Measurements from ENCODE around the gene LCE3E.

GRCh38 chr1:152613511-152613910 lies 46.9 kb upstream of the LCE3E start, which contains the start of gene LCE3B:
- no peak for TF ChIP-seq CTCF (tag by site-specific recombination; IDR thresholded peaks at IDR 0.05)
- TF ChIP-seq, protein P1, sequence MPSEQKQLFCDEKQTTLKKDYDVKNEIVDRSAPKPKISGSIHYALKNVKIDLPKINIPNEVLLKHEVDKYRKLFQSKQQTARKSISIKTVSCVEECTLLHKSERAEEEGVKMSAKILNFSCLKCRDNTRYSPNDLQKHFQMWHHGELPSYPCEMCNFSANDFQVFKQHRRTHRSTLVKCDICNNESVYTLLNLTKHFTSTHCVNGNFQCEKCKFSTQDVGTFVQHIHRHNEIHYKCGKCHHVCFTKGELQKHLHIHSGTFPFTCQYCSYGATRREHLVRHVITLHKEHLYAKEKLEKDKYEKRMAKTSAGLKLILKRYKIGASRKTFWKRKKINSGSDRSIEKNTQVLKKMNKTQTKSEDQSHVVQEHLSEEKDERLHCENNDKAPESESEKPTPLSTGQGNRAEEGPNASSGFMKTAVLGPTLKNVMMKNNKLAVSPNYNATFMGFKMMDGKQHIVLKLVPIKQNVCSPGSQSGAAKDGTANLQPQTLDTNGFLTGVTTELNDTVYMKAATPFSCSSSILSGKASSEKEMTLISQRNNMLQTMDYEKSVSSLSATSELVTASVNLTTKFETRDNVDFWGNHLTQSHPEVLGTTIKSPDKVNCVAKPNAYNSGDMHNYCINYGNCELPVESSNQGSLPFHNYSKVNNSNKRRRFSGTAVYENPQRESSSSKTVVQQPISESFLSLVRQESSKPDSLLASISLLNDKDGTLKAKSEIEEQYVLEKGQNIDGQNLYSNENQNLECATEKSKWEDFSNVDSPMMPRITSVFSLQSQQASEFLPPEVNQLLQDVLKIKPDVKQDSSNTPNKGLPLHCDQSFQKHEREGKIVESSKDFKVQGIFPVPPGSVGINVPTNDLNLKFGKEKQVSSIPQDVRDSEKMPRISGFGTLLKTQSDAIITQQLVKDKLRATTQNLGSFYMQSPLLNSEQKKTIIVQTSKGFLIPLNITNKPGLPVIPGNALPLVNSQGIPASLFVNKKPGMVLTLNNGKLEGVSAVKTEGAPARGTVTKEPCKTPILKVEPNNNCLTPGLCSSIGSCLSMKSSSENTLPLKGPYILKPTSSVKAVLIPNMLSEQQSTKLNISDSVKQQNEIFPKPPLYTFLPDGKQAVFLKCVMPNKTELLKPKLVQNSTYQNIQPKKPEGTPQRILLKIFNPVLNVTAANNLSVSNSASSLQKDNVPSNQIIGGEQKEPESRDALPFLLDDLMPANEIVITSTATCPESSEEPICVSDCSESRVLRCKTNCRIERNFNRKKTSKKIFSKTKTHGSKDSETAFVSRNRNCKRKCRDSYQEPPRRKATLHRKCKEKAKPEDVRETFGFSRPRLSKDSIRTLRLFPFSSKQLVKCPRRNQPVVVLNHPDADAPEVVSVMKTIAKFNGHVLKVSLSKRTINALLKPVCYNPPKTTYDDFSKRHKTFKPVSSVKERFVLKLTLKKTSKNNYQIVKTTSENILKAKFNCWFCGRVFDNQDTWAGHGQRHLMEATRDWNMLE (tag by site-specific recombination; conservative IDR thresholded peaks at IDR 0.05; ENCODE audit: low read depth) = no peak
- TF ChIP-seq GLI4 (tag by site-specific recombination; IDR thresholded peaks at IDR 0.05) = no peak
- no peak for TF ChIP-seq ZNF274 (IDR thresholded peaks at IDR 0.05; ENCODE audit: low read length)
- TF ChIP-seq ZNF274 (tag by site-specific recombination; IDR thresholded peaks at IDR 0.05; ENCODE audit: borderline replicate concordance) = no peak

Measured in HEK293 (cell line).